HG03175 (cell line): ENCODE results near the gene PICK1.

ENCODE experiments used
- ATAC-seq: cut with Tn5 transposase; IDR thresholded peaks from one replicate; pipeline ENCODE4 v1.9.1; 2021; ENCODE audit warnings: mild to moderate bottlenecking, moderate library complexity; ENCODE audit not compliant: unreplicated experiment

PICK1 gene

GRCh38 chr22:38056969-38057891 lies at the start of gene PICK1:
TSS of gene PICK1 (plus strand) at chr22:38057404. CDS start at chr22:38057810, 406 bp downstream.
- ATAC-seq = peak; percentile 67

- ATAC-seq = no peak
Measured at GRCh38 chr22:38009000-38009806, 48.0 kb upstream of the PICK1 start.

GRCh38 chr22:38012604-38013072 lies 44.6 kb upstream of the PICK1 start:
- no peak for ATAC-seq

GRCh38 chr22:38014083-38014482 lies 43.1 kb upstream of the PICK1 start:
- no peak for ATAC-seq

GRCh38 chr22:38016182-38017151 lies 40.7 kb upstream of the PICK1 start:
- ATAC-seq = no peak

- no peak for ATAC-seq
Measured at GRCh38 chr22:38017272-38017920, 39.8 kb upstream of the PICK1 start.

- no peak for ATAC-seq
Measured at GRCh38 chr22:38017939-38018885, 39.0 kb upstream of the PICK1 start.

GRCh38 chr22:38018938-38019827 lies 38.0 kb upstream of the PICK1 start:
- no peak for ATAC-seq

- ATAC-seq = no peak
Measured at GRCh38 chr22:38021206-38021605, 36.0 kb upstream of the PICK1 start.

- no peak for ATAC-seq
Measured at GRCh38 chr22:38023045-38023444, 34.2 kb upstream of the PICK1 start.

- ATAC-seq = no peak
Measured at GRCh38 chr22:38025514-38025913, 31.7 kb upstream of the PICK1 start.

GRCh38 chr22:38026130-38027111 lies 30.8 kb upstream of the PICK1 start:
- no peak for ATAC-seq

GRCh38 chr22:38027487-38027886 lies 29.7 kb upstream of the PICK1 start:
- ATAC-seq = no peak

- no peak for ATAC-seq
Measured at GRCh38 chr22:38028344-38029130, 28.7 kb upstream of the PICK1 start.

- ATAC-seq = no peak
Measured at GRCh38 chr22:38029370-38029769, 27.8 kb upstream of the PICK1 start.

GRCh38 chr22:38029901-38030300 lies 27.3 kb upstream of the PICK1 start:
- no peak for ATAC-seq
